Measurements from ENCODE around the gene GULP1. TPM values are rescaled to one million over a fixed set of nuclear protein-coding genes. Genes with fewer than 3 reads are reported as not detected.

GULP1 gene
- total and polyA plus RNA-seq, 10 of the 15 experiments (the other 5 are each of a cell fraction or from before 2014, with no cell fraction given), result 0.02 to 1.3 (median 0.15) TPM; not detected in 5

GRCh38 chr2:188326290-188326668 is 34.6 kb downstream of the GULP1 start (continued):
- TF ChIP-seq IRF5 (IDR thresholded peaks at IDR 0.05; ENCODE audit: borderline replicate concordance) (no peak), MYB (IDR thresholded peaks at IDR 0.05; ENCODE audit: borderline replicate concordance, low read depth, low read length) (no peak), ESRRA (IDR thresholded peaks at IDR 0.05; ENCODE audit: low read length) (no peak), FOXM1 (IDR thresholded peaks at IDR 0.05; ENCODE audit: low read depth, low read length) (no peak), STAT3 (IDR thresholded peaks at IDR 0.05; ENCODE audit: low read depth, low read length) (no peak), RAD21 (IDR thresholded peaks at IDR 0.05; ENCODE audit: insufficient read depth, low read depth, low read length) (no peak), SP1 (IDR thresholded peaks at IDR 0.05; ENCODE audit: low read depth, low read length) (no peak), NKRF (conservative IDR thresholded peaks at IDR 0.05) (no peak), KDM1A (IDR thresholded peaks at IDR 0.05; ENCODE audit: borderline replicate concordance) (no peak)

GRCh38 chr2:188326669-188327301 is 35.1 kb downstream of the GULP1 start:
- no peak for ATAC-seq
- no peak overlapping the region for H3K9ac ChIP-seq (ENCODE audit: control insufficient read depth, insufficient read depth, low read length)
- no peaks in the 10 kb centered on the region for H4K20me1 ChIP-seq (ENCODE audit: control insufficient read depth, insufficient read depth)
- ChIA-PET POLR2A (no interaction called here), SMC1A (ENCODE audit: uncharacterized antibody, unreplicated experiment) (interaction anchor here (0.6 kb wide), 1 partner anchor 397 kb away, joined by 4 read pairs; no protein-coding TSS in a partner anchor), CTCF (interaction anchor here (0.8 kb wide), 1 partner anchor 18 kb away, joined by 3 read pairs; no protein-coding TSS in a partner anchor), RAD21 (ENCODE audit: unreplicated experiment) (no interaction called here)
- intact Hi-C loops (cut with micrococcal nuclease; ENCODE audit: unreplicated experiment), result no loop called here
- H3K27ac ChIP-seq (ENCODE audit: control insufficient read depth, insufficient read depth), result no peak overlapping the region
- in situ Hi-C loops (cut with MboI), result no loop called here
- no peaks in the 10 kb centered on the region for H3K79me2 ChIP-seq (ENCODE audit: control insufficient read depth, insufficient read depth, low read length)
- no peaks in the 10 kb centered on the region; a peak in 1 of 4 replicates for H3K27me3 ChIP-seq (replicated peaks in 1 of 2; ENCODE audit: control insufficient read depth in 2 of 2, insufficient read depth in 2 of 2, low read length in 1 of 2)
- no peak for DNase-seq (ENCODE audit: low read depth, low spot score)
- no peaks in the 10 kb centered on the region for H3K36me3 ChIP-seq (ENCODE audit: control insufficient read depth in 2 of 2, insufficient read depth in 2 of 2, low read length in 1 of 2)
- H3K9me3 ChIP-seq (replicated peaks; ENCODE audit: control insufficient read depth, insufficient read depth, low read length), result no peaks in the 10 kb centered on the region
- 0% methylated on average over 4 of the region's 4 CpGs for WGBS (ENCODE audit: insufficient coverage, insufficient replicate concordance, low lambda C conversion rate, missing lambda C conversion rate)
- no peaks in the 10 kb centered on the region for H3K4me1 ChIP-seq (ENCODE audit: control insufficient read depth, insufficient read depth, low read length)
- no peak for FAIRE-seq
- no TSS peak for BruUV-seq (replicated peaks)
- no peak overlapping the region for H3K4me3 ChIP-seq
- H2AFZ ChIP-seq (ENCODE audit: control insufficient read depth, low read depth, low read length), result no peak overlapping the region
- no peak overlapping the region for H3K4me2 ChIP-seq (ENCODE audit: control insufficient read depth, insufficient read depth)
- TF ChIP-seq PBX3 (IDR thresholded peaks at IDR 0.05; ENCODE audit: insufficient replicate concordance, low read depth, low read length), result no peak
- TF ChIP-seq SPI1 (IDR thresholded peaks at IDR 0.05; ENCODE audit: borderline replicate concordance, insufficient read depth, low read depth, low read length), result no peak
- TF ChIP-seq SREBF2 (IDR thresholded peaks at IDR 0.05; ENCODE audit: low read length), result no peak
- TF ChIP-seq NRF1 (conservative IDR thresholded peaks at IDR 0.05; ENCODE audit: low read depth, low read length), result no peak
- TF ChIP-seq BACH1 (IDR thresholded peaks at IDR 0.05; ENCODE audit: borderline replicate concordance), result no peak
- TF ChIP-seq WRNIP1 (IDR thresholded peaks at IDR 0.05; ENCODE audit: borderline replicate concordance, low read depth, low read length), result no peak
- TF ChIP-seq ELK1 (IDR thresholded peaks at IDR 0.05; ENCODE audit: low read depth, low read length), result no peak
